Dedifferentiated amniotic fluid mesenchymal stem cell (primary cell): ENCODE measurements around the gene MEIS1.

Experiments
- DNase-seq: peaks from one replicate; pipeline ENCODE4 v3.0.0-alpha.2; 2016; ENCODE audit errors: extremely low spot score

MEIS1 gene

DNA sequence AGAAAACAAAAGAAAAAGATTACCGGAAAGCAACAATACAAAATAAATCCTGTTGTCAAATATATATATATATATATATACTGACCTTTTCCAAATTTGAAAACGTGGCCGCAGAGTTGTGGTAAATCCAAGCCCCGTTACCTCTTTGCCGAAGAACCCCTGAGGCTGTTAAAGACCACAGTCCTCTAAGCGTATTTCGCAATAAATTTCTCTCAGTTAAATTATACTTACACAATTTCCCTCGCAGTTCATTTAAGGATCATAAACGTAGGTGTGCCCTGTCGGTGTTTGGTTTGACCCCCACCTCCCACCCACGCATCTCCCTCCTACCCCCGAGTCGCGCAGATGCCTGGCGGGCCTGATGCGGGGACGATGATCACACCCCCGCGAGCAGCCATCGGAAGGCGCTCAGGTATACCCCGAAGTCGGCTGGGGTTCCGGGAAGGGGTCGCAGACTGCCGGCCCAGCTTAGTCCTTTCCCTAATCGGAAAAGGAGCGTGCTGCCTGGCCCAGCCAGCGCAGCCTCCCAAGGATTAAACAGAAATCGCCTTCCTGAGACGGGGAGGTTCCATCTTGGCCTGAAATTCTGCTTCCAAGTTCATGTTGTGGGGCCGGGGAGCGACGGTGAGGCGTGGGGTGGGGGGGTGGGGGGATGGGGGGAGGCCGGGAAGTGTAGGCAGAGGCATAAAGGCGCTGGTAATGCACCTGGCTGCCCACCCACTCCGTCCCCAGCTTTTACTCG, 2.9 kb upstream of the MEIS1 start:
- no peak for DNase-seq

DNA sequence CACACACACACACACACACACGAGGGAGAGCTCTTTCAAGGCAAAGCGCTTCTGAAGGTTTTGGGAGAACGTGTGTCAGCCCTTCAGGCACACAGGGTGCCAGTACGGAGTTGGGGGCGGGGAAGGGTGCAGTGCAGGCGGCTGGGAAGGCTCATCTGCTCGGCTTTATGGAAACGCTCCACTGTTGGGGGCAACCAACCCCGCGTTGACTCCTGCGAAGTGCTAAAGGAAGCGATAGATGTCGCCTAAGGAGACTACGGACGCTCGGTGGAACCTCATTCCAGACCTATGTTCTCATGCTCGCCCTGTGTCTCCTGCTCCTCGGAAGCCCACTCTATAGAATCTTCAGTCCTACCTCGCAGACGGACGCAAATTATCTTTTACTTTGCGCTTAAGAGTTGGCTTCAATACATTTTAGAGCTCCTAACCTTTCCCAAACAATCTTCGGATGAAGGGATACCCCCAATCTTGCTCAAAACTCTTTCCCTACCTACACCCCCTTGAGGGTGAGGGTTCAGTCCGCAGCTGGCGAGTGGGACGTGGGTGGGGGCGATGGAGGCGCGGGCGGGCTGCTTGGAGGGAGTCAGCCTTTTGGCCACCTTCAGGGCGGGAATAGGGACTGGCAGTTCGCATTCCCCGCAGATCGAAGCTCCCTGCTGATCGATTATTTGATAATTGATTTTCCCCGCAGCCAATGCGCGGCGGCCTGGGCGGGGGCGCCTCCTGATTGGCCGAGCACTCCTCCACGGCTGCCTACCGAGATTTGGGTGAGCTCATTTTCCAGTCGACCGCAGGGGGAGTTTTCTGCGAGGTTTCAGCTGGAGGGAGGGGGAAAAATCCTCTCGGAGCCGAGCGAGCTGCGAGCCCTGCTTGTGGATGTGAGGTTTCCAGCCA, 1.9 kb upstream of the MEIS1 start:
- peak; percentile 98 for DNase-seq

- no peak for DNase-seq
These were observed 1.3 kb upstream of the MEIS1 start for GRCh38 chr2:66433695-66433944.

DNA sequence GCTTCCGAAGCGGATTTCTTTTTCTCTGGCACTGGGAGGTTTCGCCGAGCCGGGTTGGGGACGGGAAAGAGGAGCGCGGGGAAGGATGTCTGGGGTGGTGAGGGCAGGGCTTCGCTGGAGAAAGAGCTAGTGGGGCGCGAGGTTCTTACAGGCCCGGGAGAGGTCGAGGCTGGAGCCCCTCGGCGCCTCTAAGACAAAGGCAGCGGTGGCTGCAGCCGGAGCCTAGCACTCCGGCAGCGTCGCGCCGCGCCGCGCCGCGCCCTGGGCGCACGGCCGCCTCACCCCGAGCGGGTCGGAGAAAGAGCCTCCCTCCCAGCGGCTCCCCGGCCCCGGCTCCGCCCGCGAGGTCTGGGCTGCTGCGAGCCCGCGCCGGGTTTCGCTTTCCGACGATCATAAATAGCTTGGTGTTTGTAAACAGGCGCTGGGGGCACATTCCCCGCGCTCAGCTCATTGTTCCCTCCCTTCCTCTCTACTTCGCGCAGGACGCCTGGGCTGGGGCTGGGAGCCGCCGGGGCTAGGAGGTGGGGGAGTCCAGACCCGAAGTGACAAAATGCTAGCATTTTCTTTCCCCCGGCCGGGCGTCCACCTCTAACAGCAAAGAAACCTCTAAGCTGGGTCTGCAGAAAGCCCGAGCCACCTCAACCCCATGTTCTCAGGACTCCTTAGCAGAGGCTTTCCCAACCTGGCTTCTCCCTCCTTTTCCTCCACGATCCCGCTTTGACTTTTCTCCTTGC, 813 bp upstream of the MEIS1 start:
- DNase-seq, result peak; percentile 54

- no peak for DNase-seq
These were observed 587 bp downstream of the MEIS1 start for GRCh38 chr2:66435549-66435875.

GRCh38 chr2:66435963-66436362, 1.0 kb downstream of the MEIS1 start:
- DNase-seq, result no peak

DNA sequence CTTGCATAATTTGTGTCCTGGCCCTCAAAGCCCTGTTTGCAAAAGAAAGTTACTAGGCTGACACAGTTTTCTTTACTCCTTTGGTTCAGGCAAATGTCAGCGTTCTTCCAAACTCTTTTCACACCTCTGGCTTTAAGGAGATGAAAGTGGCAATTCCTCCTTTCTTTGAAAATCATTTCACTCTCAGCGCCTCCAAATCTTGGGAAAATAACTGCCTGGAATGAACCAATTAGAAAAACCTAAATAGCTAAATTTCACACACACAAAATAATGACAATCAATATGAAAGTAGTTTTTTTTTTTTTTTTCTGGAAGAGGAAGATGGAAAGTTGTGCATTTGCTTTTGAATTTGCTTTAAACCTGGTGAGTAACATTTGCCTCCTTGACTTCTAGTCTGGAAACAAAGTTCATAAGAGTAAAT, 1.7 kb downstream of the MEIS1 start:
- DNase-seq, result no peak

GRCh38 chr2:66437109-66437690, 2.3 kb downstream of the MEIS1 start:
- no peak for DNase-seq

DNA sequence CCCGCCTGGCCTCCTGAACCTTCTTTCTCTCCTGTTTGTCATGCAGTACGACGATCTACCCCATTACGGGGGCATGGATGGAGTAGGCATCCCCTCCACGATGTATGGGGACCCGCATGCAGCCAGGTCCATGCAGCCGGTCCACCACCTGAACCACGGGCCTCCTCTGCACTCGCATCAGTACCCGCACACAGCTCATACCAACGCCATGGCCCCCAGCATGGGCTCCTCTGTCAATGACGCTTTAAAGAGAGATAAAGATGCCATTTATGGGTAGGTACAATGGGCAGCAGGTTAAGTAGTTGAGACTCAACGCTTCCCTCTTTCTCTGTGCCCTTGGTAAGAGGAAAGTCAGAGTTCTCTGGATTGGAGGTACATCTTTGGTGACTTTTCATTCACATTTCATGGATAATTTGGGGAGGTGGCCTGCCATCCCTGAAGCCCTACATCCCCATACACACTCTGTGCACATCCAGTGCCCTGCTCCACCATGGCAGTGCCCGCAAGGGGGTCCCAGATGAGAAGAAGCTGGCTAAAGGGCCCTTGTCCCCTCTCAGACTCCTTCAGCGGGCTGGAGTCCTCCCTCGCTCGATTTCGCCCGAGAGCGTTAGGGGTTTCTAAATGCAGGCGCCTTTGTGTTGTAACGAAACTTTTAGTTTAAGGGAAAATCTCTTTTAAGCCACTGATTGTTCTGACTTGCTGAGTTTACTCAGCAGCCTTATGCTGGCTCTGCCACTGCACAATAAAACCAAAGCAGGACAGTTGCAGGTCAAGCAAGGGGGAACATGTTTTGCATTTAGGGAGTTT, 3.0 kb downstream of the MEIS1 start:
- no peak for DNase-seq

GRCh38 chr2:66438498-66438833, 3.5 kb downstream of the MEIS1 start:
- DNase-seq, result no peak

GRCh38 chr2:66438891-66439811, 4.2 kb downstream of the MEIS1 start:
- DNase-seq, result no peak

DNA sequence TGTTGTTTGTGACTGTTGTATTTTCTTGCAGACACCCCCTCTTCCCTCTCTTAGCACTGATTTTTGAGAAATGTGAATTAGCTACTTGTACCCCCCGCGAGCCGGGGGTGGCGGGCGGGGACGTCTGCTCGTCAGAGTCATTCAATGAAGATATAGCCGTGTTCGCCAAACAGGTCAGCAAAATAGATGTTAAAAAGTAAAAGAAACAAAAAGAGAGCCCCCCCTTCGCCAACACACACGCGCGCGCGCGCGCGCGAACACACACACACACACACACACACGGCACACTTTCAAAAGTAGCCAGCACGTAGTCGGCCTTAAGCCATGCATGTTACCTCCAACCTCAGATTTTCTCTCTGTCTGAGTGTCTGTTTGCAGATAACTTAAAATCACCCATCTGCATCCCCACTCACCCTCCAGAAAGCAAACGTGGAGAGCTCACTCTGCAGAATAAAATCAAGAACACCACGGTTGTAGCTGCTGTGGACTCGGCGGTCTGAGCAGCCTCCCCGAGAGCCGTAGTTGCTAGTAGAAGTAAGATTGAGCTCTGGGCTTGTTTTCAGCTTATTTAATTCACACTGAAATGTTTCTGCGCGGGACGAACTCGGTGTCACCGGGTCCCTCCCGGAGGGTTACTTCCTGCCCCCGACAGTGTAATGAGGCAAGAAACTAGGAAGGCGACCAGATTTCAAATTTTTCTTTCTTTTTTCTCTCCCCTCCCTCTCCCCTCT, 5.1 kb downstream of the MEIS1 start:
- no peak for DNase-seq

- DNase-seq, result no peak
These were observed 6.0 kb downstream of the MEIS1 start for GRCh38 chr2:66440708-66441497.

- DNase-seq, result no peak
These were observed 6.8 kb downstream of the MEIS1 start for GRCh38 chr2:66441581-66442320.

- DNase-seq, result no peak
These were observed 7.7 kb downstream of the MEIS1 start for GRCh38 chr2:66442516-66443185.

- no peak for DNase-seq
These were observed 8.5 kb downstream of the MEIS1 start for GRCh38 chr2:66443186-66443978.
